Measurements from ENCODE around the gene TMEM63B.

GRCh38 chr6:44203955-44204354, 76.6 kb downstream of the TMEM63B start:
- TF ChIP-seq CTCF (conservative IDR thresholded peaks at IDR 0.05 in 1 of 2, IDR thresholded peaks at IDR 0.05 in 1 of 2; ENCODE audit: extremely low read depth in 1 of 2, insufficient read depth in 1 of 2, low read depth in 1 of 2, low read length in 2 of 2) (no peak), EZH2 (IDR thresholded peaks at IDR 0.05; ENCODE audit: borderline replicate concordance, low read length) (no peak)

Measured in mammary epithelial cell (primary cell).